UCSD-AML1 (cell line): ENCODE data around the gene CELA3A.
"Not testable (repeated sequence)": the region's sequence is repeated elsewhere in the genome, so short reads cannot be mapped to it uniquely, and the experiment has no call there.

Experiments
- DNase-seq: peaks from one replicate; lab custom pipeline; 2025; ENCODE audit not compliant: unreplicated experiment; lab: John Stamatoyannopoulos, UW

The CELA3A gene

GRCh38 chr1:22001409-22001808, at the start of gene CELA3A:
Gene CELA3A (plus strand): TSS chr1:22001657. CDS start chr1:22001675, 18 bp downstream.
- no peak for DNase-seq

GRCh38 chr1:21952786-21953520, 48.5 kb upstream of the CELA3A start:
- DNase-seq: no peak

DNA sequence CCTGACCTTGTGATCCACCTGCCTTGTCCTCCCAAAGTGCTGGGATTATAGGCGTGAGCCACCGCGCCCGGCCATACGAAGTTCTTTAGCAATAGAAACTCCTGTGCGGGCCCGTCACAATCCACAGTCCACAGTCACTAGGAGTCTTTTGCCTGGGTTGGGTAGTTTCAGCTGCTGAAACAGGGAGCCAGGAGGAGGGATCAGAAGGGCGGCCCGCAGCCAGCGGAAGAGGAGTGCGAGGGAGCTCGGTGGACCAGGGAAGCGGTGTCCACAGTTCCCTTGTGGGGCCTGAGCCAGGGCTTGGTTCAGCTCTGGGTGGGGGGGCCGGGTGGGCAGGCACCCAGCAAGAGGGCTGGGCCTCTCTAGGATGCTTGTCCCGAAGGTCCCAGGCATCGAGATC, 46.4 kb upstream of the CELA3A start:
- DNase-seq: no peak

DNA sequence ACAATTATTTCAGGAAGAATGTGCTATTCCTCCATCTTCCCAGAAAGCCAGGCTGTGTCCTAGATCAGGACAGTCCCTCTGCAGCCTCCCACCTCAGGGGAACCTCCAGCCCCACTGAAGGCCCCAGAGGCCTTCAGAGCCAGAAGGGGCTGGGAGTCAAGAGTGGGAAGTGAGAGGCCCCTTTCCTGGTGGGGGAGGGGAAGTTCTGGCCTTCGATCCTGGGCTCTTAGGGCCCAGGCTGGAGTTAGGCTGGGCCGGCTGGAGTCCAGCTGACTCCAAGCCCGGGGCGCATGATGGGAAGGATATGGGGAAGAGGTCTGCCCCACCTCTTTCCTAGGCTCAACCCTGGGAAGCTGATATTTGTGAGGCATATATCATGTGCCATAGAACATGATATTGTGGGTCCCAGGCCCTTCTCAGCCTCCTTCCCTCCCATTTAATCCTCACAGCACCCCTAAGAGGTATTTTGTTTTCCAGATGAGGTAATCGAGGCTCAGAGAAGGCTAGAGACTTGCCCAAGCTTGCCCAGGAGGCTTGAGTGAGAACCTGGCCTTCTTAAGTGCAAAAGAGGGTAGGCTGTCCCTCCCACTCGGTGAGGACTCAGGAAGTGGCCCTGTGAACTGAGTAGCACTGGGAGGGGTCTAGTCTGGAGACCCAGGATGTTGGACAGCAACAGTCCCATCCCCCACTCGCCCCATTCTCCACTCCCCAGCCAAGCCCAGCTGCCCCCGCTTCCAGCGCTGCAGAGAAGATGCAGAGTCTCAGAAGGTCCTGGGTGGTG, 45.8 kb upstream of the CELA3A start:
- DNase-seq: no peak

DNA sequence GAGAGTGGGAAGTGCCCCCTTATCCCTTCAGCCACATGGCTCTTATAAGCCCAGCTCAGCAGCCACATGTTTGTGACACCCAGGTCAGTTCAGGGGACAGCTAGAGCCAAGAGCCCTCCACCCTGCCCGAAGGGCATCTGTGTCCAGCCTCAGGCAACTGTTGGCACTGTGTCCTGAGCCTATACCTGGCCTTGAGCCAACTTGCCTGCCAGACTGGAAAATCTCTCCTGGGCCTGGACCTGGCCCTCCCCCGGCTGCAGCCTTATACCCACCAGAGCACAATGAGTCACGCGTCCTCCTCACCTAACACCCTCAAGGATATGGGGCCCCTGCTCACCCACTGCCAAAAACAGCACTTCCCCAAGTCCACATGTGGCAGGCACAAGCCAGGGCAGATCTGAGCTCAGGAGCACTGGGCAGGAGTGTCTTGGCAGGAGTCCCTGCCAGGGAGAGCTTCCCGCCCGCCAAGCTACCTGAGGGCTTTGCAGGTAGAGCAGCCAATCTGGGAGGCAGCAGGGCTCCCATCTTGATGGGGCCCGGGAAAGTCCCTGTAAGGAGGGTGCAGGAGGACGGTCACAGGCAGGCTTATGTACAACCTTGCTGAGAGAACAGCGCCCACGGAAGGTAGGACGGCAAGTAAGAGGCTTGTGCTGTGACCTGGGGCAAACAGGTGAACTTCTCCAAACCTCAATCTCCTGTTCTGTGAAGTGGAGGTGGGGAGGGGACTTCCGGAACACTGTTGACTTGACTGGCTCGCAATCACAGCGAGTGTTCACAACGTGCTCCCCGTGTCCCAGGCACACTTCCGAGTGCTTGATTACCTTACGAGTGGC, 44.5 kb upstream of the CELA3A start:
- peak; percentile 53 for DNase-seq

- no peak for DNase-seq
Observed at GRCh38 chr1:21961337-21961736, 40.1 kb upstream of the CELA3A start.

GRCh38 chr1:21961799-21962198, 39.7 kb upstream of the CELA3A start:
- no peak for DNase-seq

- peak; percentile 83 for DNase-seq
Observed at GRCh38 chr1:21963477-21964217, 37.8 kb upstream of the CELA3A start.

DNA sequence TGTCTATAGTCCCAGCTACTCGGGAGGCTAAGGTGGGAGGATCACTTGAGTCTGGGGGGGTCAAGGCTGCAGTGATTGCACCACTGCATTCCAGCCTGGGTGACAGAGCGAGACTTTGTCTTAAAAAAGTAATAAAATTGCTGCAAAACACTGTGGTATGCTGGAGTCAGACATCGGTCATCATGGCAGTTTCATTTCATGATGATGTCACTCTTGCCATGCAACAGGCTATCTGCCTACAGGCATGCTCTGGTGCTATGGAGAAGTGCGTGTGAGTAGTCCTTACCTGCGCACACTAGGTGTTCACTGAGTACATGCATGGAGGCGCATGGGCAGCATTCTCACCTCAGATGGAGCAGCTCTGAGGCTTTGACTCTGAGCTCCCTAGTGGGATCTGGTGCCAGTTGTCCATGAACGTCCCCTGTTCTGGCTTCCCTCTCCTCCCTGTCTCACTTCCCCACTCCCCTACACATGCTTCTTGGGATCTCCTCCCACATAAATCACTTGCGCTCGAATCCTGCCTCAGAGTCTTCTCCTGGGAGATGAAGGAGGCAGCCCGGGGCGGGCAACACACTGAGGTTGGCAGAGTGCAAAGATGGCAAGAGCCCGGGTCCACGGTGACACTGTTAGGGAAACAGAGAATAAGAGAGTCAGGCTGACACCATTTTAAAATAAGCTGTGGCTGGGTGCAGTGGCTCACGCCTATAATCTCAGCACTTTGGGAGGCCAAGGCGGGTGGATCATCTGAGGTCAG, 35.0 kb upstream of the CELA3A start:
- DNase-seq: no peak

GRCh38 chr1:21967216-21967615, 34.2 kb upstream of the CELA3A start:
- not testable (repeated sequence) for DNase-seq

- DNase-seq: not testable (repeated sequence)
Observed at GRCh38 chr1:21969066-21969465, 32.4 kb upstream of the CELA3A start.

DNA sequence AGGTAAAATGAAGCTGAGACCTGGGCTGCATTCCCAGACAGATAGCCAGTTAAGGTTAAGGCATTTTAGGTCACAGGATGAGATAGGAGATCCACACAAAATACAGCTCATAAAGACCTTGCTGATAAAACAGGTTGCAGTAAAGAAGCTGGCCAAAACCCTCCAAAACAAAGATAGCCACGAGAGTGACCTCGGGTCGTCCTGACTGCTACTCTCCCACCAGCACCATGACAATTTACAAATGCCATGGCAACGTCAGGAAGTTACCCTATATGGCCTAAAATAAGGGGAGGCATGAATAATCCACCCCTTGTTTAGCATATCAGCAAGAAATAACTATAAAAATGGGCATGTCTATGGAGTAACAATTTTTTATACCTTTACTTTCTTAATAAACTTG, 30.9 kb upstream of the CELA3A start:
- not testable (repeated sequence) for DNase-seq

- not testable (repeated sequence) for DNase-seq
Observed at GRCh38 chr1:21972973-21973441, 28.4 kb upstream of the CELA3A start.

DNA sequence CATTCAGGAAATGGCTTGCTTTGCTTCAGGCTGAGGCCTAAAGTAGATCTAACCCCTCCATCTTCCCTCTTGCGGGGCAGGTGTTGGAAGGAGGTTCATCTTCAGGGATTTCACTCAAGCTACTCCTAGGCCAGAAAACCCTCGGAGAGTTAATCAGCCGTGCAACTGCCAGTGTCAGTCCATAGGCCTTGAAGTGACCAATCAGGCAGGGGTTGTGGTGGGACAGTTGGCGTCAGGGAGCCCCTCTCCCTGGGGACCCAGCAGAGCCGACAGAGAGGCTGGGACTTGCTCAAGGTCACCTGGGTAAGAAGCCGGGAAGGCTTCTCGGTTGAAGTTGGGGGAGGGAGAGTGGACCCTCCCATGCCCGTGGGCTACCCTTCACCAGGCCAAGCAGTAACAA, 27.5 kb upstream of the CELA3A start:
- not testable (repeated sequence) for DNase-seq

GRCh38 chr1:21974699-21975098, 26.8 kb upstream of the CELA3A start:
- not testable (repeated sequence) for DNase-seq

- not testable (repeated sequence) for DNase-seq
Observed at GRCh38 chr1:21975296-21975695, 26.2 kb upstream of the CELA3A start.

DNA sequence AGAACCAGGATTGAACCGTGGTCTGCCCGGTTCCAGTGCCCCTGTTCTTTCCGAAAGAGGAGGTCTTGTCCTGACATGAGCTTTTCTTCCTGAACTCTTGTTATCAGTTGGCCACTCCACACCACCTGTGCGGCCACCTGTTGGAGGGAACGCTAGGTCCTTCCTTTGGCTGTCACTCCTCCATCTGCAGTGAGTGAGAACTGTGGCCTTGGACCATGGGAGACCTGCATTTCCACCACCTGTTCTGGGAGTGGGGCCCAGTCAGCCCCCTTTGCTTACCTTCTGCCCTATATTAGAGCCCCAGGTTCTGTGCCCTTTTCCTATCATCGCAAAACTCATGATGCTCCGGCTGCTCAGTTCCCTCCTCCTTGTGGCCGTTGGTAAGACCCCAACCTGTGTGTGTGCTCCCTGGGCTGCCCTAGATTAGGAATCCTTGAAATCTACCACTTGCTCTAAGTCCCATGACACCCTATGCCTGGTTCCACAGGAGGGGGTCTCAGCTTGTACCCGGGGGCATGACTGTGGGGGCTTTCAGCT, 24.7 kb upstream of the CELA3A start, which contains the start of gene CELA3B:
TSS of gene CELA3B (plus strand) at position 320 of the 537 bp plus-strand sequence. CDS start at position 338, 18 bp downstream.
- not testable (repeated sequence) for DNase-seq

DNA sequence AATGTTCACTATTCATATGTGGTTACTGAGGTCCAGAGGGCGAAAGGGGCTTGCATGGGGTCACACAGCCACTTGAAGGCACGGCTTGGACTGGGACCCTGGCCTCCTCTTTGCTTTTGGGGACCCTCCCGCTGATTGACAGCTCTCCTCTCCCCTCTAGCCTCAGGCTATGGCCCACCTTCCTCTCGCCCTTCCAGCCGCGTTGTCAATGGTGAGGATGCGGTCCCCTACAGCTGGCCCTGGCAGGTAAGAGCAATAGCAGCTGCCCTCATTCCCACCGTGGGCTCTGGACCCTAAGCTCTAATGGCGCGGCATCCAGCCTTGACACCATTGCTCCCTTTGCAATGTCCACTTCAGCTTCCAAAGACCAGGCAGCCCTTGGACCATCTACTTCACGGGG, 23.2 kb upstream of the CELA3A start:
- not testable (repeated sequence) for DNase-seq

GRCh38 chr1:21980515-21981220, 20.8 kb upstream of the CELA3A start:
- not testable (repeated sequence) for DNase-seq
